ENCODE data around the gene FOXP1. TPM values are rescaled to one million over a fixed set of nuclear protein-coding genes. Genes with fewer than 3 reads are reported as not detected.

Gene FOXP1
- total and polyA plus RNA-seq, 2 experiments from 2014 or later: 76.8 to 99.8 TPM

DNA sequence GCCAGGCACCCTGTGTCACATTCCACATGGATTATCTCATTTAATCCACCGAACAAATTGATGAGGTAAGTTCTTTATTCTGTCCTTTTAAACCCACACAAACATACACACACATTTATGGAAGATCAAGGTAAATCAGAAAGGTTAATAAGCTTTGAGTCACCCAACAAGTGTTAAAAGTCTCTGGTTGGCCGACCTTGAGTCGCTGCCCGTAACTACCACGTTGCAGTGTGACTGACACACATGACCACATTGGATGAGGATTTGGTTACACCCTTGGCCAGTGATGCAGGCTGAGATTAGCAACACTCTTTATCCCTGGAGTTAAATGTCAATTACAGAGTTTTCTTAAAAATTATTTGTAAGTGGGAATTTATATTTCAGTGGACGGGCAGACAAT lies 19.2 kb downstream of the FOXP1 start:
- H3K9me2 ChIP-seq (replicated peaks; ENCODE audit: insufficient read depth): no peaks in the 10 kb centered on the region
- H3K4me2 ChIP-seq: no peak overlapping the region
- no peak overlapping the region for H3K27ac ChIP-seq
- no peak for DNase-seq (ENCODE audit: low spot score)
- no peaks in the 10 kb centered on the region for H3K9me3 ChIP-seq (ENCODE audit: low read depth)
- H3K36me3 ChIP-seq (replicated peaks; ENCODE audit: insufficient read depth, low read depth): no peaks in the 10 kb centered on the region
- no peak overlapping the region for H2AFZ ChIP-seq
- TF ChIP-seq, protein P1, sequence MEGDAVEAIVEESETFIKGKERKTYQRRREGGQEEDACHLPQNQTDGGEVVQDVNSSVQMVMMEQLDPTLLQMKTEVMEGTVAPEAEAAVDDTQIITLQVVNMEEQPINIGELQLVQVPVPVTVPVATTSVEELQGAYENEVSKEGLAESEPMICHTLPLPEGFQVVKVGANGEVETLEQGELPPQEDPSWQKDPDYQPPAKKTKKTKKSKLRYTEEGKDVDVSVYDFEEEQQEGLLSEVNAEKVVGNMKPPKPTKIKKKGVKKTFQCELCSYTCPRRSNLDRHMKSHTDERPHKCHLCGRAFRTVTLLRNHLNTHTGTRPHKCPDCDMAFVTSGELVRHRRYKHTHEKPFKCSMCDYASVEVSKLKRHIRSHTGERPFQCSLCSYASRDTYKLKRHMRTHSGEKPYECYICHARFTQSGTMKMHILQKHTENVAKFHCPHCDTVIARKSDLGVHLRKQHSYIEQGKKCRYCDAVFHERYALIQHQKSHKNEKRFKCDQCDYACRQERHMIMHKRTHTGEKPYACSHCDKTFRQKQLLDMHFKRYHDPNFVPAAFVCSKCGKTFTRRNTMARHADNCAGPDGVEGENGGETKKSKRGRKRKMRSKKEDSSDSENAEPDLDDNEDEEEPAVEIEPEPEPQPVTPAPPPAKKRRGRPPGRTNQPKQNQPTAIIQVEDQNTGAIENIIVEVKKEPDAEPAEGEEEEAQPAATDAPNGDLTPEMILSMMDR (IDR thresholded peaks at IDR 0.05; ENCODE audit: poor library complexity): no peak
- TF ChIP-seq EZH2phosphoT487 (IDR thresholded peaks at IDR 0.05; ENCODE audit: low read depth, severe bottlenecking, unreplicated experiment) (no peak), EZH2 (IDR thresholded peaks at IDR 0.05; ENCODE audit: borderline replicate concordance) (no peak)
- H3K79me2 ChIP-seq: peaks cover 51% of the 10 kb centered on the region
- no peak overlapping the region for H3K4me3 ChIP-seq
- H4K20me1 ChIP-seq (ENCODE audit: insufficient read depth, poor library complexity, severe bottlenecking): no peaks in the 10 kb centered on the region
- no peaks in the 10 kb centered on the region for H3K27me3 ChIP-seq
- 81% methylated on average over 6 of the region's 6 CpGs for WGBS (ENCODE audit: low lambda C conversion rate, missing lambda C conversion rate)
- no peaks in the 10 kb centered on the region for H3K4me1 ChIP-seq (ENCODE audit: insufficient read depth)

DNA sequence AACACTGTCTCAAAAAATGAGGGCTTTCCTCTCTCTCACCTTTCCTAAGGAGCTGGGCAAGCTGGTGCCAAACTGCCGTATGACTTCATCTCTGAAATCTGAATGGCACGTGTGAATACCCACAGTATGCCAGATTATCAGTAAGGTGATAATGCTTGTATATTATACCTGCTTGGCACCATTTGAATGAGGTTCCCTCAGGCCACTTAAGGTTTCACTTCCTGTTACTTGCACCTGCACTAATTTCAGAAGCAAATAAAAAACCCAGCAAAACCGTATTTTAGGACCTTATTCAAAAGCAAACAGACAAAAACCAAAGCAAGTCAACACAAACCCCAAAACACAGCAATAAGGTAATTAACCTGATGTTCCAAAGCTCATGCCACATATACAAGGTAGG lies 19.7 kb downstream of the FOXP1 start:
- Histone ChIP-seq H3K9me2 (replicated peaks; ENCODE audit: insufficient read depth) (no peaks in the 10 kb centered on the region), H3K9me3 (ENCODE audit: low read depth) (no peaks in the 10 kb centered on the region), H3K4me1 (ENCODE audit: insufficient read depth) (no peaks in the 10 kb centered on the region), H3K27me3 (no peaks in the 10 kb centered on the region), H3K36me3 (replicated peaks; ENCODE audit: insufficient read depth, low read depth) (no peaks in the 10 kb centered on the region), H3K4me2 (no peak overlapping the region), H3K4me3 (no peak overlapping the region), H4K20me1 (ENCODE audit: insufficient read depth, poor library complexity, severe bottlenecking) (no peaks in the 10 kb centered on the region), H3K79me2 (peaks cover 52% of the 10 kb centered on the region), H2AFZ (no peak overlapping the region), H3K27ac (no peak overlapping the region)
- TF ChIP-seq EZH2 (IDR thresholded peaks at IDR 0.05; ENCODE audit: borderline replicate concordance): no peak
- no peak for TF ChIP-seq EZH2phosphoT487 (IDR thresholded peaks at IDR 0.05; ENCODE audit: low read depth, severe bottlenecking, unreplicated experiment)
- 81% methylated on average over 3 of the region's 3 CpGs for WGBS (ENCODE audit: low lambda C conversion rate, missing lambda C conversion rate)
- no peak for DNase-seq (ENCODE audit: low spot score)

DNA sequence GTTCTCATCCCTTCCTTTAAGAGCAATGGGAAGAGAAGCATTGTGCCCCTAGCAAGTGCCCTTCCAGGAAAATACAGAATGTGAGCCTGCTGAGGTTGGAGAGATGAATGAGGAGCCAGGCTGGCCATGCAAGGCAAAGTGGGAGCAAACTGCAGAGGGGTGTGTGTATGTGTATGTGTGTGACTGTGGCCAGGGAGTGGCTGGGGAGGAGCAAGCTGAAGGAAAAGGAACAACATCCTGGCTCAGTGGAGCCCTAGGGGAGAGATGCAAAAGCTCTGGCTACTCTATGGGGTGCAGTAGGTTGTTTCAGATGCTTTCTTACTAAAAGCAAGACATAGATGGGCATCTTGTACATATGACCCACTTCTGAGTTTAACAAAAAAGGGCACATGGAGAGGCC lies 20.6 kb downstream of the FOXP1 start:
- Histone ChIP-seq H3K36me3 (replicated peaks; ENCODE audit: insufficient read depth, low read depth) (no peaks in the 10 kb centered on the region), H3K4me3 (no peak overlapping the region), H3K9me3 (ENCODE audit: low read depth) (no peaks in the 10 kb centered on the region), H4K20me1 (ENCODE audit: insufficient read depth, poor library complexity, severe bottlenecking) (no peaks in the 10 kb centered on the region), H2AFZ (no peak overlapping the region), H3K27ac (no peak overlapping the region), H3K9me2 (replicated peaks; ENCODE audit: insufficient read depth) (no peaks in the 10 kb centered on the region), H3K4me2 (no peak overlapping the region), H3K79me2 (peaks cover 51% of the 10 kb centered on the region), H3K27me3 (no peaks in the 10 kb centered on the region), H3K4me1 (ENCODE audit: insufficient read depth) (no peaks in the 10 kb centered on the region)
- TF ChIP-seq, protein P1 (IDR thresholded peaks at IDR 0.05; ENCODE audit: poor library complexity): no peak
- TF ChIP-seq EZH2phosphoT487 (IDR thresholded peaks at IDR 0.05; ENCODE audit: low read depth, severe bottlenecking, unreplicated experiment) (no peak), EZH2 (IDR thresholded peaks at IDR 0.05; ENCODE audit: borderline replicate concordance) (no peak)
- DNase-seq (ENCODE audit: low spot score): no peak

DNA sequence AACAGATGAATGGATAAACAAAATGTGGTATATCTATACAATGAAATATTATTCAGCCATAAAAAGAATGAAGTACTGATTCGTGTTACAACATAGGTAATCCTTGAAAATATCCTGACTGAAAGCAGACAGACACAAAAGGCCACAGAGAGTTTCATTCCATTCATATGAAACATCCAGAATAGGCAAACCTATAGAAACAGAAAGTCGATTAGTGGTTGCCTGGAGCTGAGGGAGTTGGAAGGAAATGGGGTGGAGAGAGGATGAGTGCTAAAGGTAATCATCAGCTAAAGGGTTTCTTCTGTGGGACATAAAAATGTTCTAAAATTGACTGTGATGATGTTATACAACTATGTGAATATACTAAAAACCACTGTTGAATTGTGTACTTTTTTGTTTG lies 22.9 kb downstream of the FOXP1 start:
- H3K79me2 ChIP-seq: peaks cover 42% of the 10 kb centered on the region
- no peak overlapping the region for H3K27ac ChIP-seq
- no peak overlapping the region for H2AFZ ChIP-seq
- H3K9me3 ChIP-seq (ENCODE audit: low read depth): no peaks in the 10 kb centered on the region
- no peaks in the 10 kb centered on the region for H3K27me3 ChIP-seq
- no peaks in the 10 kb centered on the region for H4K20me1 ChIP-seq (ENCODE audit: insufficient read depth, poor library complexity, severe bottlenecking)
- H3K4me2 ChIP-seq: no peak overlapping the region
- no peaks in the 10 kb centered on the region for H3K36me3 ChIP-seq (replicated peaks; ENCODE audit: insufficient read depth, low read depth)
- TF ChIP-seq EZH2phosphoT487 (IDR thresholded peaks at IDR 0.05; ENCODE audit: low read depth, severe bottlenecking, unreplicated experiment) (no peak), EZH2 (IDR thresholded peaks at IDR 0.05; ENCODE audit: borderline replicate concordance) (no peak)
- TF ChIP-seq, protein P1 (IDR thresholded peaks at IDR 0.05; ENCODE audit: poor library complexity): no peak
- H3K4me1 ChIP-seq (ENCODE audit: insufficient read depth): no peaks in the 10 kb centered on the region
- no peak overlapping the region for H3K4me3 ChIP-seq
- 95% methylated on average over 2 of the region's 2 CpGs for whole genome bisulfite sequencing (ENCODE audit: low lambda C conversion rate, missing lambda C conversion rate)
- no peak for DNase-seq (ENCODE audit: low spot score)
- no peaks in the 10 kb centered on the region for H3K9me2 ChIP-seq (replicated peaks; ENCODE audit: insufficient read depth)
